ENCODE measurements around the gene ERAP2.
"Not testable (repeated sequence)": the region's sequence is repeated elsewhere in the genome, so short reads cannot be mapped to it uniquely, and the experiment has no call there.

The ERAP2 gene

GRCh38 chr5:96871686-96872085 lies 4.6 kb upstream of the ERAP2 start:
- no peak for TF ChIP-seq CTCF (IDR thresholded peaks at IDR 0.05; ENCODE audit: low read depth, low read length)

DNA sequence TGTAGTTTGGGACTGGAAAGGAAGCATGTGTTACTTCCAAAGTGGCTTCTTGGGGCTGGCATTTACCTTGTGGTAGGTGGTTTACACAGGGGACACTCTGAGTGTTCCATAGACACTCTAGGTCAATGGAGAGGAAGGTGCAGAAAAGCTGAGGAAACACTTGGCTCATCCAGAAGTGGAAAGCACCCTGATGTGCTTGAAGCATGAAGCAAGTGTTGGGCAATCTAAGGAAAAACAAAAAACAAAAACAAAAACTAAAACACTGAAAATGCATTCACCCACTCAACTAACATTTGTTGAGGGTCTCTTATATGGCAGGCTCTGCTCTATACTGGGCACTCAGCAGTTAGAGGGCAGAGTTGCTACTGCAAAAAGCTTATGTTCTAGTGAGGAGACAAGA lies 2.9 kb upstream of the ERAP2 start:
- DNase-seq (ENCODE audit: extremely low read depth, low read depth) = no peak
- TF ChIP-seq CTCF (IDR thresholded peaks at IDR 0.05; ENCODE audit: low read depth, low read length) = no peak

More at GRCh38 chr5:96871686-96872085, 4.6 kb upstream of the ERAP2 start:
- no peak for DNase-seq (ENCODE audit: extremely low read depth, low read depth)

- no peak for DNase-seq (ENCODE audit: extremely low read depth, low read depth)
- TF ChIP-seq CTCF (IDR thresholded peaks at IDR 0.05; ENCODE audit: low read depth, low read length) = no peak
Measured at GRCh38 chr5:96874631-96875030, 1.7 kb upstream of the ERAP2 start.

- no peak for TF ChIP-seq CTCF (IDR thresholded peaks at IDR 0.05; ENCODE audit: low read depth, low read length)
- no peak for DNase-seq (ENCODE audit: extremely low read depth, low read depth)
Measured at GRCh38 chr5:96875791-96876291, 459 bp upstream of the ERAP2 start.

- DNase-seq (ENCODE audit: extremely low read depth, low read depth) = not testable (repeated sequence)
Measured at GRCh38 chr5:96876977-96877469, 723 bp downstream of the ERAP2 start.

GRCh38 chr5:96879665-96880064 lies 3.4 kb downstream of the ERAP2 start:
- no peak for TF ChIP-seq CTCF (IDR thresholded peaks at IDR 0.05; ENCODE audit: low read depth, low read length)
- no peak for DNase-seq (ENCODE audit: extremely low read depth, low read depth)

GRCh38 chr5:96880444-96881164 lies 4.3 kb downstream of the ERAP2 start:
- no peak for TF ChIP-seq CTCF (IDR thresholded peaks at IDR 0.05; ENCODE audit: low read depth, low read length)
- no peak for DNase-seq (ENCODE audit: extremely low read depth, low read depth)

All from AG09319 (cell line).